ENCODE results near the gene ACOT7.

- TF ChIP-seq POLR2AphosphoS5 (IDR thresholded peaks at IDR 0.05; ENCODE audit: low read depth, low read length) (no peak), TAF1 (IDR thresholded peaks at IDR 0.05; ENCODE audit: low read depth, low read length) (no peak), POLR2A (IDR thresholded peaks at IDR 0.05; ENCODE audit: low read depth, low read length) (no peak), SPI1 (IDR thresholded peaks at IDR 0.05; ENCODE audit: low read depth, low read length) (no peak)
Observed at GRCh38 chr1:6262555-6263420, 130.8 kb downstream of the ACOT7 start.

Data from GM12891 (cell line).